Upper lobe of right lung (tissue), 1 donor: ENCODE data around the gene IL19. TPM values are rescaled to one million over a fixed set of nuclear protein-coding genes. Genes with fewer than 3 reads are reported as not detected.

ENCODE experiments used
- ATAC-seq: fragments of 200-7000 bp; cut with Tn5 transposase; one replicate; pipeline ENCODE4 v1.9.1; 2020; ENCODE audit warnings: mild to moderate bottlenecking, moderate library complexity
- DNase-seq: peaks from one replicate; pipeline ENCODE4 v3.0.0-alpha.2; 2020
- H3K27ac ChIP-seq: fragments of 200-600 bp; one replicate; pipeline ENCODE4 v1.8.0; 2022
- H3K27me3 ChIP-seq: fragments of 200-600 bp; one replicate; pipeline ENCODE4 v1.8.0; 2022; ENCODE audit warnings: mild to moderate bottlenecking
- H3K36me3 ChIP-seq: fragments of 200-600 bp; one replicate; pipeline ENCODE4 v1.8.0; 2022
- H3K4me1 ChIP-seq: fragments of 200-600 bp; one replicate; pipeline ENCODE4 v1.8.0; 2022
- H3K4me3 ChIP-seq: fragments of 200-600 bp; one replicate; pipeline ENCODE4 v1.8.0; 2022; ENCODE audit warnings: mild to moderate bottlenecking
- H3K9me3 ChIP-seq: fragments of 200-600 bp; one replicate; pipeline ENCODE4 v1.8.0; 2022
- intact Hi-C: fragments of 100-400 bp; cut with DNase I; formaldehyde crosslinking; loops from one replicate; pipeline ENCODE4 v1.11.0; 2022
- total RNA-seq: library from RNA; stranded (reverse); fragmentation: NEBNext Ultra II Directional; extraction: Animal tissue kit (Norgen Biotek cat#: 25700); gene quantifications from one replicate; pipeline ENCODE4 v1.2.1, GENCODE V29; 2021
- TF ChIP-seq, protein P1 (sequence below): fragments of 200-600 bp; IDR thresholded peaks from one replicate; pipeline ENCODE4 v1.8.0; 2022; ENCODE audit warnings: antibody characterized with exemption
- donor health status: DM: no; HTN: yes; CAD: no; lungs with severe emphysema.

Gene IL19
- total RNA-seq, 1 donor from 2014 or later = not detected

DNA sequence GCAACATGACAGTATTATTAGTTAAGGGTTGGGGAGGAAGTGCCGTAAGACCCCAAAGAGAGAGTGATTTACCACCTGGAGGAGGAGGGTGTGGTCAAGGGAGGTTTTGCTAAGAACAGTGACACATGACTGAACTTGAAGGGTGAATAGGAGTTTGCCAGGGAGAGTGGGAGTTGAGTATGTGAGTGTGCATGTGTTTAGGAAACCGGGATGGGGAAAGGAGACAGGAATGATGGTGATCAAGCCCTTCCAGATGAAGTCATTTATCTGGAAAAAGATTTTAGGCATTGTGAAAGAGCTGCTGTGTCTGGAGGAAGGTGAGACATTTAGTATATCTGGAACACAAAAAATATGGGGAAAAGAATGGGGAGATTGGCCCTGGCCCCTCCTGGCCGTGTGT, 29.8 kb downstream of the IL19 start:
- Histone ChIP-seq H3K36me3 (no peaks in the 10 kb centered on the region), H3K4me3 (no peak overlapping the region), H3K27me3 (no peaks in the 10 kb centered on the region), H3K27ac (no peak overlapping the region), H3K9me3 (no peaks in the 10 kb centered on the region), H3K4me1 (no peaks in the 10 kb centered on the region)
- DNase-seq = no peak
- intact Hi-C loops = no loop called here
- ATAC-seq = no peak
- TF ChIP-seq, protein P1, sequence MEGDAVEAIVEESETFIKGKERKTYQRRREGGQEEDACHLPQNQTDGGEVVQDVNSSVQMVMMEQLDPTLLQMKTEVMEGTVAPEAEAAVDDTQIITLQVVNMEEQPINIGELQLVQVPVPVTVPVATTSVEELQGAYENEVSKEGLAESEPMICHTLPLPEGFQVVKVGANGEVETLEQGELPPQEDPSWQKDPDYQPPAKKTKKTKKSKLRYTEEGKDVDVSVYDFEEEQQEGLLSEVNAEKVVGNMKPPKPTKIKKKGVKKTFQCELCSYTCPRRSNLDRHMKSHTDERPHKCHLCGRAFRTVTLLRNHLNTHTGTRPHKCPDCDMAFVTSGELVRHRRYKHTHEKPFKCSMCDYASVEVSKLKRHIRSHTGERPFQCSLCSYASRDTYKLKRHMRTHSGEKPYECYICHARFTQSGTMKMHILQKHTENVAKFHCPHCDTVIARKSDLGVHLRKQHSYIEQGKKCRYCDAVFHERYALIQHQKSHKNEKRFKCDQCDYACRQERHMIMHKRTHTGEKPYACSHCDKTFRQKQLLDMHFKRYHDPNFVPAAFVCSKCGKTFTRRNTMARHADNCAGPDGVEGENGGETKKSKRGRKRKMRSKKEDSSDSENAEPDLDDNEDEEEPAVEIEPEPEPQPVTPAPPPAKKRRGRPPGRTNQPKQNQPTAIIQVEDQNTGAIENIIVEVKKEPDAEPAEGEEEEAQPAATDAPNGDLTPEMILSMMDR = no peak

GRCh38 chr1:206800891-206801290, 30.3 kb downstream of the IL19 start:
- TF ChIP-seq, protein P1 = no peak
- DNase-seq (no peak), ATAC-seq (no peak)
- no peaks in the 10 kb centered on the region for H3K9me3 ChIP-seq
- no peaks in the 10 kb centered on the region for H3K27me3 ChIP-seq
- H3K4me1 ChIP-seq = no peaks in the 10 kb centered on the region
- no peaks in the 10 kb centered on the region for H3K36me3 ChIP-seq
- H3K27ac ChIP-seq = no peak overlapping the region
- intact Hi-C loops = no loop called here
- no peak overlapping the region for H3K4me3 ChIP-seq

DNA sequence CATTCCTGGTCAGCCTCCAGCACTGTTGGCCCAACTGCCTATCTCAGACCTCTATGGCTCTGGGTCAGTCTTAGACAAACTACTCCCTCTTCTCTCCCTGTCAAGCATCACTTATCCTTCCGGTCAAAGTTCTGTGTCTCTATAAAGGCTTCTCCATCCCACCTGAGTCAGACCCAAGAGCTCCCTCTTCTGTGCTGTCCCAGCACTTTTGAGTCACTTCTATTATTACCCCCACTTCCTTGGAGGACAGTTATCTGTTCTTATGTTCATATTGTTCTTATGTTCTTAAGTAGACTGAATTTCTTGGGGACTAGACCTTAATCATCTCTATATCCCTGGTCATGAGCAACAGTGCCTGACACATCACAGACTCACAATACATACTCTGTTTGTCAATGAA, 30.9 kb downstream of the IL19 start:
- Histone ChIP-seq H3K4me1 (no peaks in the 10 kb centered on the region), H3K4me3 (no peak overlapping the region), H3K27me3 (no peaks in the 10 kb centered on the region), H3K36me3 (no peaks in the 10 kb centered on the region), H3K9me3 (no peaks in the 10 kb centered on the region), H3K27ac (no peak overlapping the region)
- TF ChIP-seq, protein P1 = no peak
- DNase-seq (no peak), ATAC-seq (no peak)
- intact Hi-C loops = no loop called here

DNA sequence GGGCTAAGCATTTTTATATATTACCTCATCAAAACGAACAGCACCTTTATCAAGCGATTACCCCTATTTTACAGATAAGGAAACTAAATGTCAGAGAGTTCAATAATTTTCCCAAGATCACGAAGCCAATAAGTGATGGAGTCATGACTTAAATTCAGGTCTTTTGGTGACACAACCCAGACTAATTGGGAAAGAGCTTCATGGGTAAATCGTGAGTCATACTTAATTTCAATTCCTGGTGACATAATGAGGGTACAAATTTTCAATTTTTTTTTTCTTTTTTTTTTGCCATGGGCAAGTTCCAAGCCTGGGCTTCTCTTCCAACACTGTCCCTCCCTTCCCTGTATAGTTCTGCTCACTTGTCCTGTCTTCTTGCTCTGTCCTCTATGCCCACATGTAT, 31.8 kb downstream of the IL19 start:
- DNase-seq (no peak), ATAC-seq (no peak)
- no peaks in the 10 kb centered on the region for H3K4me1 ChIP-seq
- intact Hi-C loops = no loop called here
- no peaks in the 10 kb centered on the region for H3K36me3 ChIP-seq
- no peaks in the 10 kb centered on the region for H3K27me3 ChIP-seq
- TF ChIP-seq, protein P1 = no peak
- no peaks in the 10 kb centered on the region for H3K9me3 ChIP-seq
- no peak overlapping the region for H3K4me3 ChIP-seq
- no peak overlapping the region for H3K27ac ChIP-seq

DNA sequence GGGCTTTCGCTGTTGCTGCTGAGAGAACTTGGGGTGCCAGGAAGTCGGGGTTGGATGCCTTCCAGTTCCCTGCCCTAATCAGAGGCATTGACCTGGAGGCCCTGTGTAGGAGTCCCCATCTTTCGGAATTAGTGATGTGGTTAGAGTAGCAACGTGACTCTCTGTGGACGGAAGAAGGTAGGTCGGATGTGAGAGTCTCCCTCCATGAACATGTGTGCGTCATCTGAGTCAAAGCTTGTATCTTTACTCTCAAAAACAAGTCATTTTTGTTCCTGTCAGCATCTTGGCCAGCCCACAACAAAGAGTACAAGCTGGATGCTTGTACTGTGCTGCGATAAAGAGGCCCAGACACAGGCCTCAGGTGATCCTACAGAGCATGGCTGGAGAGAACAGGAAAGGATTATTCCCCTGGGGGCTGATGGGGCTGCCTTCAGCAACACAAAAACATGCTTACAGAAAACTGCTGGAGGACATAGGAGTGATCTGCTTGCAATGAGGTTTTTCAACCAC, 32.7 kb downstream of the IL19 start:
- no peaks in the 10 kb centered on the region for H3K27me3 ChIP-seq
- TF ChIP-seq, protein P1 = no peak
- ATAC-seq (peak; percentile 64), DNase-seq (no peak)
- H3K36me3 ChIP-seq = no peaks in the 10 kb centered on the region
- no peaks in the 10 kb centered on the region for H3K4me1 ChIP-seq
- H3K9me3 ChIP-seq = no peaks in the 10 kb centered on the region
- no peak overlapping the region for H3K4me3 ChIP-seq
- intact Hi-C loops = no loop called here
- peak overlapping the region; percentile 65 for H3K27ac ChIP-seq

DNA sequence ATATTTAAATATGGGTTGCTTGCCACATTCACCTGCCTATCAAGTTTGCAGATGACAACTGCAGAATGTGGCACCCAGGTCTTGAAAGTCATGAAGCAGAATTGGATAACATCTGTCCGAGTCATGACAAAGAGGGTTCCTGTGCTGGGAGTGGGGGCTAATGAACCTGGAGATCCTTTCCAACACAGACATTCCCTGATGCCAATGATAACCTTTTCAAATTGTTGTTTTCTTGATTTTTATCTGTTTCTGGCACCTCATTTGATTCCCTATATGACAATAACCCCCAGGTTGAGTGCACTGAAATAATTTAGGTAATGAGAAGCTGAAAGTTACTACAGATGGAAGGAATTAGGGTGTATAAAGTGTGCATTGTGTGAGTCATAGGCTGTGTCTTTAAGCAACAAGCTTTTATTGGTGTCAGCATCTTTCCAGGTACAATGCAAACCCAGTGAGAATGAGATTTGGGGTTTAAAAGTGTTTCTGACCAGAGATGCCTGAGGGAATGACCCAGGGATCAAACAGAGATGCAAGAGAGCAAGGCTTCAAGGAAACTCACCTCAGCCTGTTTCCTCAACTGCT, 33.7 kb downstream of the IL19 start:
- intact Hi-C loops = no loop called here
- H3K27ac ChIP-seq = peak overlapping the region; percentile 65
- H3K27me3 ChIP-seq = no peaks in the 10 kb centered on the region
- no peak for DNase-seq
- TF ChIP-seq, protein P1 = no peak
- H3K4me3 ChIP-seq = no peak overlapping the region
- no peaks in the 10 kb centered on the region for H3K4me1 ChIP-seq
- H3K36me3 ChIP-seq = no peaks in the 10 kb centered on the region
- no peak for ATAC-seq
- no peaks in the 10 kb centered on the region for H3K9me3 ChIP-seq
